ENCODE data around the gene ADH1B. TPM values are rescaled to one million over a fixed set of nuclear protein-coding genes. Genes with fewer than 3 reads are reported as not detected.

The ADH1B gene
- total RNA-seq, 1 experiment from 2014 or later: 0.98 TPM

- CTCF ChIA-PET: no interaction called here
- BruUV-seq (replicated peaks): no TSS peak
Observed at GRCh38 chr4:99264927-99265326, 56.3 kb downstream of the ADH1B start.

More at GRCh38 chr4:99264927-99265326, 56.3 kb downstream of the ADH1B start:
- no peak for TF ChIP-seq SIN3A (IDR thresholded peaks at IDR 0.05; ENCODE audit: borderline replicate concordance, insufficient read depth, low read depth, low read length)
- TF ChIP-seq POLR2AphosphoS5 (IDR thresholded peaks at IDR 0.05; ENCODE audit: low read depth, low read length): no peak
- TF ChIP-seq TCF7L2 (IDR thresholded peaks at IDR 0.05; ENCODE audit: low read depth, low read length): no peak
- no peak for TF ChIP-seq REST (IDR thresholded peaks at IDR 0.05; ENCODE audit: insufficient read depth in 1 of 2, low read depth in 2 of 2, low read length in 1 of 2)
- no peak for TF ChIP-seq CTCF (IDR thresholded peaks at IDR 0.05)
- intact Hi-C loops (cut with micrococcal nuclease; ENCODE audit: unreplicated experiment) (no loop called here), in situ Hi-C loops (cut with HindIII; ENCODE audit: low pct_unique_long_range_greater_than_20kb, low sequenced_read_pairs) (no loop called here)
- DNase-seq (ENCODE audit: low read depth, low spot score) (no peak), ATAC-seq (no peak)
- no peaks in the 10 kb centered on the region for H3K4me1 ChIP-seq (ENCODE audit: control insufficient read depth, insufficient read depth, low read length)
- no peaks in the 10 kb centered on the region for H3K27me3 ChIP-seq (ENCODE audit: control insufficient read depth, insufficient read depth, low read length)
- no peak overlapping the region for H3K27ac ChIP-seq (ENCODE audit: low read length)
- no peak overlapping the region for H3K4me3 ChIP-seq (ENCODE audit: low read depth in 2 of 2, low read length in 2 of 2)
- POLR2A ChIA-PET: no interaction called here
- H3K36me3 ChIP-seq (ENCODE audit: control insufficient read depth, insufficient read depth, low read length): no peaks in the 10 kb centered on the region
- no peaks in the 10 kb centered on the region for H3K9me3 ChIP-seq (ENCODE audit: control insufficient read depth, insufficient read depth, low read depth, low read length)

Other genes with a start within 250 kb of the ADH1B start
- gene ADH5, start 232.6 kb downstream of the ADH1B start, total RNA-seq (2021; ENCODE audit: unreplicated experiment): 117 TPM
- 0.10 TPM for gene ADH4, start 177.1 kb downstream of the ADH1B start, total RNA-seq (2021; ENCODE audit: unreplicated experiment)
- gene ADH6, start 102.2 kb downstream of the ADH1B start, total RNA-seq (2021; ENCODE audit: unreplicated experiment): 0.18 TPM
- not detected for gene ADH1A, start 30.4 kb downstream of the ADH1B start, total RNA-seq (2021; ENCODE audit: unreplicated experiment)
- not detected for gene ADH1C, start 31.3 kb upstream of the ADH1B start, total RNA-seq (2021; ENCODE audit: unreplicated experiment)
- gene ADH7, start 113.9 kb upstream of the ADH1B start, total RNA-seq (2021; ENCODE audit: unreplicated experiment): not detected
- not detected for gene C4orf17, start 189.6 kb upstream of the ADH1B start, total RNA-seq (2021; ENCODE audit: unreplicated experiment)
- gene TRMT10A, start 242.6 kb upstream of the ADH1B start, total RNA-seq (2021; ENCODE audit: unreplicated experiment): 1.4 TPM

Data from Panc1 (cell line).